ENCODE measurements around the gene SNX9. TPM values are rescaled to one million over a fixed set of nuclear protein-coding genes. Genes with fewer than 3 reads are reported as not detected.

Gene SNX9
- total and polyA plus RNA-seq, 2 of the 4 experiments (the other 2 are of a cell fraction): 35.3 to 41.2 TPM

- peaks cover 2% of the 10 kb centered on the region for H3K36me3 ChIP-seq (ENCODE audit: control insufficient read depth, insufficient read depth, low read length)
- H4K8ac ChIP-seq (ENCODE audit: low read depth in 2 of 2, low read length in 2 of 2): no peak overlapping the region
- ChIA-PET CTCF (no interaction called here), POLR2A (ENCODE audit: unreplicated experiment) (no interaction called here)
- H4K91ac ChIP-seq (ENCODE audit: insufficient read depth, low read depth, low read length): no peak overlapping the region
- H3K23ac ChIP-seq (ENCODE audit: low read depth, low read length): no peak overlapping the region
- H3K9me1 ChIP-seq (ENCODE audit: insufficient read depth, low read length): peaks cover 15% of the 10 kb centered on the region
- H3K9ac ChIP-seq (ENCODE audit: low read depth, low read length): no peak overlapping the region
- no peak overlapping the region for H4K5ac ChIP-seq (ENCODE audit: low read depth, low read length)
- no peak overlapping the region for H3K56ac ChIP-seq (ENCODE audit: extremely low read depth, insufficient read depth, low read length)
- intact Hi-C loops (cut with micrococcal nuclease): no loop called here
- no peak overlapping the region for H2AFZ ChIP-seq (replicated peaks; ENCODE audit: low read length, poor library complexity)
- H3K4me2 ChIP-seq (ENCODE audit: low read depth, low read length): no peak overlapping the region
- no peak overlapping the region for H3K4me3 ChIP-seq (ENCODE audit: insufficient read depth, low read depth, low read length)
- H3K14ac ChIP-seq (replicated peaks; ENCODE audit: low read depth, low read length): no peak overlapping the region
- peaks cover 25 to 49% of the 10 kb centered on the region in 2 experiments for H3K79me1 ChIP-seq (ENCODE audit: low read depth in 1 of 2, low read length in 2 of 2)
- no peak overlapping the region for H2BK120ac ChIP-seq (ENCODE audit: low read depth, low read length)
- H2BK20ac ChIP-seq (ENCODE audit: low read depth, low read length): no peak overlapping the region
- H2BK5ac ChIP-seq (ENCODE audit: low read depth, low read length, poor library complexity, severe bottlenecking): no peak overlapping the region
- H2AK9ac ChIP-seq (replicated peaks; ENCODE audit: low read depth, low read length, poor library complexity): no peak overlapping the region
- 0 out of 2 replicates have a peak overlapping the region, but pooled peaks have one; percentile 6 for H2AK5ac ChIP-seq (ENCODE audit: low read depth, low read length)
- in situ Hi-C loops (cut with MboI; ENCODE audit: low sequenced_read_pairs): no loop called here
- dilution Hi-C loops (cut with HindIII; ENCODE audit: low sequenced_read_pairs, unreplicated experiment): no loop called here
- TF ChIP-seq MAZ (IDR thresholded peaks at IDR 0.05; ENCODE audit: borderline replicate concordance, low read depth, low read length): no peak
- TF ChIP-seq RCOR1 (IDR thresholded peaks at IDR 0.05; ENCODE audit: insufficient replicate concordance, low read length): no peak
- TF ChIP-seq NFE2L2 (IDR thresholded peaks at IDR 0.05; ENCODE audit: low read depth, low read length): no peak
- TF ChIP-seq RAD21 (IDR thresholded peaks at IDR 0.05; ENCODE audit: low read length): no peak
- no peak for TF ChIP-seq USF2 (IDR thresholded peaks at IDR 0.05; ENCODE audit: low read depth, low read length)
- no peak for TF ChIP-seq SMC3 (IDR thresholded peaks at IDR 0.05; ENCODE audit: low read depth, low read length)
- no peak for TF ChIP-seq CTCF (conservative IDR thresholded peaks at IDR 0.05; ENCODE audit: low read depth, low read length)
- no peak for TF ChIP-seq MXI1 (IDR thresholded peaks at IDR 0.05; ENCODE audit: borderline replicate concordance, low read depth, low read length)
- no peak for TF ChIP-seq POLR2A (IDR thresholded peaks at IDR 0.05; ENCODE audit: low read depth, low read length)
- TF ChIP-seq BHLHE40 (IDR thresholded peaks at IDR 0.05; ENCODE audit: low read depth, low read length): no peak
- no peak for TF ChIP-seq ELK1 (IDR thresholded peaks at IDR 0.05; ENCODE audit: borderline replicate concordance, low read depth, low read length)
- no peak for TF ChIP-seq CHD1 (IDR thresholded peaks at IDR 0.05; ENCODE audit: low read depth, low read length)
- TF ChIP-seq MAFK (IDR thresholded peaks at IDR 0.05; ENCODE audit: low read depth, low read length): no peak
- no peak for TF ChIP-seq CEBPB (IDR thresholded peaks at IDR 0.05; ENCODE audit: low read depth, low read length)
- TF ChIP-seq RFX5 (IDR thresholded peaks at IDR 0.05; ENCODE audit: low read depth, low read length): no peak
- TF ChIP-seq FOS (IDR thresholded peaks at IDR 0.05; ENCODE audit: low read depth, low read length): no peak
- no peak overlapping the region for H3K4ac ChIP-seq (ENCODE audit: low read depth, low read length)
- 91% methylated on average over 4 of the region's 6 CpGs; no CpG with 5 or more reads in 1 of the 2 experiments for WGBS, 2 experiments (ENCODE audit: extremely low coverage in 2 of 2, insufficient read length in 1 of 2)
- no TSS peak for BruUV-seq (replicated peaks)
- no peaks in the 10 kb centered on the region for H3K27me3 ChIP-seq (ENCODE audit: control insufficient read depth, insufficient read depth, low read length)
- no peaks in the 10 kb centered on the region for H3K9me3 ChIP-seq (ENCODE audit: control insufficient read depth, insufficient read depth, low read length)
- H4K20me1 ChIP-seq (ENCODE audit: insufficient read depth, low read length): peaks cover 65% of the 10 kb centered on the region
- ATAC-seq (ENCODE audit: low read depth) (no peak), DNase-seq (no peak)
- peaks cover 12% of the 10 kb centered on the region for H3K4me1 ChIP-seq (ENCODE audit: control insufficient read depth, insufficient read depth, low read length)
- H2BK15ac ChIP-seq (ENCODE audit: low read depth, low read length): no peak overlapping the region
- no peak overlapping the region for H3K27ac ChIP-seq (ENCODE audit: insufficient read depth, low read length)
- H3K18ac ChIP-seq (ENCODE audit: low read depth, low read length): no peak overlapping the region
Observed at GRCh38 chr6:157830354-157831017, 7.4 kb downstream of the SNX9 start.

Measured in IMR-90 (cell line).